Measurements from ENCODE around the gene PAX5. TPM values are rescaled to one million over a fixed set of nuclear protein-coding genes. Genes with fewer than 3 reads are reported as not detected.

Gene PAX5
- total RNA-seq, 1 experiment from 2014 or later: 0.39 TPM

- Histone ChIP-seq H3K9me3 (ENCODE audit: control insufficient read depth, low read depth, low read length) (no peaks in the 10 kb centered on the region), H3K4me1 (ENCODE audit: insufficient read depth, low read length) (no peaks in the 10 kb centered on the region), H4K20me1 (ENCODE audit: control insufficient read depth, insufficient read depth, insufficient read length) (no peaks in the 10 kb centered on the region), H3T11ph (ENCODE audit: low read length) (no peak overlapping the region), H2BK20ac (ENCODE audit: low read depth, low read length, poor library complexity, severe bottlenecking) (no peak overlapping the region), H3K27me3 (ENCODE audit: insufficient read depth, low read length) (peaks cover 12% of the 10 kb centered on the region; the same call in 1 of the 2 replicates), H2BK12ac (ENCODE audit: insufficient read length, low read depth, low read length) (no peak overlapping the region), H4K5ac (ENCODE audit: insufficient read length, low read depth, low read length) (no peak overlapping the region), H3K56ac (ENCODE audit: insufficient read length, low read depth, low read length) (no peak overlapping the region), H2BK5ac (ENCODE audit: insufficient read length, low read length) (no peak overlapping the region), H3K9ac (ENCODE audit: extremely low read depth, insufficient read length, low read length) (no peak overlapping the region), H3K79me2 (ENCODE audit: insufficient read depth, low read length) (no peaks in the 10 kb centered on the region), H4K91ac (ENCODE audit: insufficient read length, low read depth, low read length) (no peak overlapping the region), H3K18ac (ENCODE audit: insufficient read length, low read depth, low read length) (no peak overlapping the region), H3K27ac (ENCODE audit: insufficient read length, low read depth, low read length) (no peak overlapping the region), H2BK15ac (ENCODE audit: low read depth, low read length) (no peak overlapping the region), H3K79me1 (ENCODE audit: insufficient read depth, low read depth, low read length, poor library complexity, severe bottlenecking) (no peaks in the 10 kb centered on the region), H2AK5ac (ENCODE audit: insufficient read length, low read length) (no peak overlapping the region), H3K4me2 (ENCODE audit: insufficient read depth, insufficient read length, low read length) (no peak overlapping the region), H4K8ac (replicated peaks; ENCODE audit: insufficient read length, low read depth, low read length) (no peak overlapping the region), H2AFZ (ENCODE audit: low read length) (no peak overlapping the region), H3K4ac (ENCODE audit: low read depth, low read length) (no peak overlapping the region), H2BK120ac (ENCODE audit: low read depth, low read length, poor library complexity, severe bottlenecking) (no peak overlapping the region), H3K23me2 (ENCODE audit: insufficient read length, low read depth, low read length, poor library complexity, severe bottlenecking) (peaks cover 7% of the 10 kb centered on the region), H3K14ac (ENCODE audit: insufficient read depth, low read length) (no peak overlapping the region), H3K23ac (ENCODE audit: insufficient read length, low read depth, low read length) (no peak overlapping the region)
- Mint-ChIP-seq H3K9me3 (no peaks in the 10 kb centered on the region), H3K4me3 (no peak overlapping the region), H3K27ac (no peak overlapping the region), H3K36me3 (ENCODE audit: insufficient read depth in 1 of 3, low read depth in 3 of 3) (no peaks in the 10 kb centered on the region; a peak in 1 of 7 replicates), H3K4me1 (peaks cover 10 to 27% of the 10 kb centered on the region in 2 experiments), H3K27me3 (ENCODE audit: low read depth) (peaks cover 67% of the 10 kb centered on the region)
- DNase-seq: no peak
- TF ChIP-seq CTCF (conservative IDR thresholded peaks at IDR 0.05): no peak
- no CpG with 5 or more reads among the region's 13 CpGs for WGBS (ENCODE audit: extremely low coverage, insufficient read length, low lambda C conversion rate)
Measured at GRCh38 chr9:37007295-37007694, 26.8 kb downstream of the PAX5 start.
